IMR-90 (cell line): Measurements from ENCODE around the gene SH2D4B. TPM values are rescaled to one million over a fixed set of nuclear protein-coding genes. Genes with fewer than 3 reads are reported as not detected.

Experiments used
- ATAC-seq: fragments of 200-7000 bp; cut with Tn5 transposase; 2 replicates; pipeline ENCODE4 v1.9.1; 2020; ENCODE audit warnings: low read depth, mild to moderate bottlenecking, moderate library complexity
- BruUV-seq: library from RNA; stranded (reverse); fragments of 400-500 nt; replicated peaks from 2 replicates; lab custom pipeline; 2021; lab: Mats Ljungman, UMichigan
- CTCF ChIA-PET: fragments of 300-600 bp; formaldehyde crosslinking; extraction: SDS; loops from one replicate; lab custom pipeline; 2021; ENCODE audit warnings: antibody characterized with exemption; lab: Yijun Ruan, JAX
- POLR2A ChIA-PET: fragments of 300-600 bp; sonication (Branson Sonifier 250); formaldehyde crosslinking; loops from one replicate; lab custom pipeline; 2022; ENCODE audit warnings: antibody characterized with exemption; ENCODE audit not compliant: unreplicated experiment; lab: Charles Lee
- DNase-seq: peaks from one replicate; pipeline ENCODE4 v3.0.0; 2013
- H2AFZ ChIP-seq: replicated peaks from 2 replicates; pipeline ENCODE3; 2013; ENCODE audit warnings: low read length, mild to moderate bottlenecking; ENCODE audit not compliant: poor library complexity
- H2AK5ac ChIP-seq: 2 replicates; pipeline ENCODE4 v1.6.1; 2013; ENCODE audit warnings: low read depth, low read length, inconsistent platforms
- H2AK9ac ChIP-seq: replicated peaks from 2 replicates; pipeline ENCODE3; 2013; ENCODE audit warnings: mild to moderate bottlenecking, low read depth, low read length, moderate library complexity; ENCODE audit not compliant: poor library complexity
- H2BK120ac ChIP-seq: 2 replicates; pipeline ENCODE4 v1.6.1; 2013; ENCODE audit warnings: low read depth, low read length, inconsistent platforms
- H2BK15ac ChIP-seq: 3 replicates; pipeline ENCODE4 v1.6.1; 2013; ENCODE audit warnings: low read depth, low read length, inconsistent platforms
- H2BK20ac ChIP-seq: 2 replicates; pipeline ENCODE4 v1.6.1; 2013; ENCODE audit warnings: low read depth, mild to moderate bottlenecking, inconsistent platforms, low read length, moderate library complexity
- H2BK5ac ChIP-seq: 2 replicates; pipeline ENCODE4 v1.6.1; 2013; ENCODE audit warnings: mild to moderate bottlenecking, low read depth, low read length, inconsistent platforms; ENCODE audit not compliant: poor library complexity, severe bottlenecking
- H3K14ac ChIP-seq: replicated peaks from 2 replicates; pipeline ENCODE4 v1.6.1; 2013; ENCODE audit warnings: low read depth, low read length, inconsistent platforms
- H3K18ac ChIP-seq: 2 replicates; pipeline ENCODE4 v1.6.1; 2013; ENCODE audit warnings: low read depth, low read length, control low read depth
- H3K23ac ChIP-seq: 2 replicates; pipeline ENCODE4 v1.6.1; 2013; ENCODE audit warnings: low read depth, low read length, inconsistent platforms
- H3K27ac ChIP-seq: 2 replicates; pipeline ENCODE4 v1.5.1; 2013; ENCODE audit warnings: mild to moderate bottlenecking, control low read depth, low read length; ENCODE audit not compliant: insufficient read depth
- H3K27me3 ChIP-seq: 2 replicates; pipeline ENCODE4 v1.6.1; 2013; ENCODE audit warnings: low read length; ENCODE audit not compliant: control insufficient read depth, insufficient read depth
- H3K36me3 ChIP-seq: 2 replicates; pipeline ENCODE4 v1.6.1; 2013; ENCODE audit warnings: low read length, mixed read lengths; ENCODE audit not compliant: control insufficient read depth, insufficient read depth
- H3K4ac ChIP-seq: 2 replicates; pipeline ENCODE4 v1.6.1; 2013; ENCODE audit warnings: low read depth, low read length, inconsistent platforms
- H3K4me1 ChIP-seq: 2 replicates; pipeline ENCODE4 v1.6.1; 2013; ENCODE audit warnings: low read length, mixed read lengths; ENCODE audit not compliant: control insufficient read depth, insufficient read depth
- H3K4me2 ChIP-seq: 2 replicates; pipeline ENCODE4 v1.6.1; 2013; ENCODE audit warnings: low read depth, mild to moderate bottlenecking, control low read depth, low read length, moderate library complexity
- H3K4me3 ChIP-seq: 2 replicates; pipeline ENCODE4 v1.5.1; 2013; ENCODE audit warnings: low read depth, mild to moderate bottlenecking, control low read depth, low read length, moderate library complexity; ENCODE audit not compliant: insufficient read depth
- H3K56ac ChIP-seq: 2 replicates; pipeline ENCODE4 v1.6.1; 2013; ENCODE audit warnings: low read length, inconsistent platforms; ENCODE audit not compliant: insufficient read depth; ENCODE audit errors: extremely low read depth
- H3K79me1 ChIP-seq, 2 experiments: 2 replicates each; pipeline ENCODE4 v1.6.1; 2013; ENCODE audit warnings: low read length in 2 of 2, inconsistent platforms in 1 of 2, low read depth in 1 of 2
- H3K9ac ChIP-seq: 2 replicates; pipeline ENCODE4 v1.6.1; 2013; ENCODE audit warnings: low read depth, low read length, control low read depth
- H3K9me1 ChIP-seq: 2 replicates; pipeline ENCODE4 v1.6.1; 2013; ENCODE audit warnings: low read length, inconsistent platforms; ENCODE audit not compliant: insufficient read depth
- H3K9me3 ChIP-seq: 2 replicates; pipeline ENCODE4 v1.6.1; 2013; ENCODE audit warnings: low read length; ENCODE audit not compliant: control insufficient read depth, insufficient read depth
- H4K20me1 ChIP-seq: 2 replicates; pipeline ENCODE4 v1.6.1; 2013; ENCODE audit warnings: low read length, inconsistent platforms; ENCODE audit not compliant: insufficient read depth
- H4K5ac ChIP-seq: 2 replicates; pipeline ENCODE4 v1.6.1; 2013; ENCODE audit warnings: mild to moderate bottlenecking, low read depth, low read length, control low read depth
- H4K8ac ChIP-seq, 2 experiments: 2 replicates each; pipeline ENCODE4 v1.6.1; 2013; ENCODE audit warnings: low read depth in 2 of 2, low read length in 2 of 2, control low read depth in 1 of 2, inconsistent platforms in 1 of 2
- H4K91ac ChIP-seq: 2 replicates; pipeline ENCODE4 v1.6.1; 2013; ENCODE audit warnings: low read depth, low read length, inconsistent platforms; ENCODE audit not compliant: insufficient read depth
- CEBPB ChIP-seq: IDR thresholded peaks from 2 replicates; pipeline ENCODE4 v1.6.1; 2012; ENCODE audit warnings: low read depth, low read length, improper control_type of control experiment
- CHD1 ChIP-seq: IDR thresholded peaks from 2 replicates; pipeline ENCODE4 v1.6.1; 2012; ENCODE audit warnings: low read depth, low read length, improper control_type of control experiment
- CTCF ChIP-seq: conservative IDR thresholded peaks from 2 replicates; pipeline ENCODE4 v1.5.1; 2012; ENCODE audit warnings: mild to moderate bottlenecking, low read depth, low read length, improper control_type of control experiment
- MAFK ChIP-seq: IDR thresholded peaks from 2 replicates; pipeline ENCODE4 v1.6.1; 2012; ENCODE audit warnings: low read depth, low read length, improper control_type of control experiment
- MAZ ChIP-seq: IDR thresholded peaks from 2 replicates; pipeline ENCODE4 v1.6.1; 2012; ENCODE audit warnings: low read depth, mild to moderate bottlenecking, low read length, improper control_type of control experiment, moderate library complexity, borderline replicate concordance
- MXI1 ChIP-seq: IDR thresholded peaks from 2 replicates; pipeline ENCODE4 v1.6.1; 2012; ENCODE audit warnings: low read depth, mild to moderate bottlenecking, low read length, moderate library complexity, borderline replicate concordance
- NFE2L2 ChIP-seq: fragments of 150-350 bp; IDR thresholded peaks from 2 replicates; pipeline ENCODE4 v1.6.1; 2016; ENCODE audit warnings: low read depth, mild to moderate bottlenecking, low read length
- POLR2A ChIP-seq: IDR thresholded peaks from 2 replicates; pipeline ENCODE4 v1.6.1; 2012; ENCODE audit warnings: mild to moderate bottlenecking, low read depth, low read length
- RAD21 ChIP-seq: IDR thresholded peaks from 2 replicates; pipeline ENCODE4 v1.6.1; 2012; ENCODE audit warnings: low read length, improper control_type of control experiment
- RCOR1 ChIP-seq: IDR thresholded peaks from 2 replicates; pipeline ENCODE4 v1.6.1; 2012; ENCODE audit warnings: mild to moderate bottlenecking, low read length, improper control_type of control experiment; ENCODE audit not compliant: insufficient replicate concordance
- SMC3 ChIP-seq: fragments of 150-350 bp; IDR thresholded peaks from 2 replicates; pipeline ENCODE4 v1.6.1; 2016; ENCODE audit warnings: low read depth, mild to moderate bottlenecking, antibody characterized with exemption, low read length, moderate library complexity
- dilution Hi-C: fragments of 300-500 bp; cut with HindIII; formaldehyde crosslinking; loops from one replicate; pipeline ENCODE4 v1.14.3; 2018; ENCODE audit warnings: low sequenced_read_pairs; ENCODE audit not compliant: unreplicated experiment
- in situ Hi-C: fragments of 300-500 bp; cut with MboI; formaldehyde crosslinking; loops from 3 replicates; pipeline ENCODE4 v1.14.3; 2019; ENCODE audit warnings: low sequenced_read_pairs, inconsistent platforms, mixed read lengths
- intact Hi-C: fragments of 100-400 bp; cut with micrococcal nuclease; formaldehyde crosslinking; loops from 2 replicates; pipeline ENCODE4 v1.10.0; 2022
- polyA plus RNA-seq, 3 experiments: library from polyadenylated mRNA; depleted of rRNA; stranded (reverse); fragments of >200 nt; gene quantifications; 2 replicates each; pipeline ENCODE4 v1.2.3, GENCODE V29; 2012; ENCODE audit warnings: low replicate concordance in 1 of 3
- total RNA-seq: library from RNA; depleted of rRNA; stranded (reverse); fragments of >200 nt; gene quantifications from 2 replicates; pipeline ENCODE4 v1.2.3, GENCODE V29; 2012
- TF ChIP-seq, protein P1 (sequence below): fragments of 150-350 bp; IDR thresholded peaks from 2 replicates; pipeline ENCODE4 v1.6.1; 2017; ENCODE audit warnings: mild to moderate bottlenecking, antibody characterized with exemption, low read length, low read depth
- TF ChIP-seq, protein P2 (sequence below): fragments of 150-350 bp; IDR thresholded peaks from 2 replicates; pipeline ENCODE4 v1.6.1; 2016; ENCODE audit warnings: low read depth, mild to moderate bottlenecking, low read length, moderate library complexity, borderline replicate concordance

Gene SH2D4B
- total and polyA plus RNA-seq, 2 of the 4 experiments (the other 2 are of a cell fraction) = not detected

GRCh38 chr10:80646366-80646765 lies 108.7 kb downstream of the SH2D4B start:
- BruUV-seq = no TSS peak
- no peaks in the 10 kb centered on the region for H4K20me1 ChIP-seq
- no peaks in the 10 kb centered on the region for H3K9me1 ChIP-seq
- in situ Hi-C loops = no loop called here
- CTCF ChIA-PET = interaction anchor here (1.0 kb wide), 1 partner anchor 10 kb away, joined by 3 read pairs; no protein-coding TSS in a partner anchor
- no peak overlapping the region for H3K23ac ChIP-seq
- POLR2A ChIA-PET = no interaction called here
- H3K9me3 ChIP-seq = no peaks in the 10 kb centered on the region
- intact Hi-C loops = no loop called here
- H2BK120ac ChIP-seq = no peak overlapping the region
- H2BK20ac ChIP-seq = no peak overlapping the region
- TF ChIP-seq RAD21 (no peak), POLR2A (no peak), MAZ (no peak), NFE2L2 (no peak), CTCF (no peak), MAFK (no peak), MXI1 (no peak), CEBPB (no peak), SMC3 (no peak), CHD1 (no peak), RCOR1 (no peak)
- TF ChIP-seq, protein P1, sequence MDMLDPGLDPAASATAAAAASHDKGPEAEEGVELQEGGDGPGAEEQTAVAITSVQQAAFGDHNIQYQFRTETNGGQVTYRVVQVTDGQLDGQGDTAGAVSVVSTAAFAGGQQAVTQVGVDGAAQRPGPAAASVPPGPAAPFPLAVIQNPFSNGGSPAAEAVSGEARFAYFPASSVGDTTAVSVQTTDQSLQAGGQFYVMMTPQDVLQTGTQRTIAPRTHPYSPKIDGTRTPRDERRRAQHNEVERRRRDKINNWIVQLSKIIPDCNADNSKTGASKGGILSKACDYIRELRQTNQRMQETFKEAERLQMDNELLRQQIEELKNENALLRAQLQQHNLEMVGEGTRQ = no peak
- TF ChIP-seq, protein P2, sequence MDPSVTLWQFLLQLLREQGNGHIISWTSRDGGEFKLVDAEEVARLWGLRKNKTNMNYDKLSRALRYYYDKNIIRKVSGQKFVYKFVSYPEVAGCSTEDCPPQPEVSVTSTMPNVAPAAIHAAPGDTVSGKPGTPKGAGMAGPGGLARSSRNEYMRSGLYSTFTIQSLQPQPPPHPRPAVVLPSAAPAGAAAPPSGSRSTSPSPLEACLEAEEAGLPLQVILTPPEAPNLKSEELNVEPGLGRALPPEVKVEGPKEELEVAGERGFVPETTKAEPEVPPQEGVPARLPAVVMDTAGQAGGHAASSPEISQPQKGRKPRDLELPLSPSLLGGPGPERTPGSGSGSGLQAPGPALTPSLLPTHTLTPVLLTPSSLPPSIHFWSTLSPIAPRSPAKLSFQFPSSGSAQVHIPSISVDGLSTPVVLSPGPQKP = no peak
- H3K36me3 ChIP-seq = no peaks in the 10 kb centered on the region
- dilution Hi-C loops = no loop called here
- H3K14ac ChIP-seq = no peak overlapping the region
- H4K91ac ChIP-seq = no peak overlapping the region
- H3K18ac ChIP-seq = no peak overlapping the region
- H2AFZ ChIP-seq = no peak overlapping the region
- H3K27me3 ChIP-seq = no peaks in the 10 kb centered on the region
- H3K4me2 ChIP-seq = no peak overlapping the region
- no peak overlapping the region for H3K4ac ChIP-seq
- H4K8ac ChIP-seq = no peak overlapping the region
- H3K4me1 ChIP-seq = no peaks in the 10 kb centered on the region
- H3K56ac ChIP-seq = no peak overlapping the region
- H3K27ac ChIP-seq = no peak overlapping the region
- no peak overlapping the region for H2BK15ac ChIP-seq
- ATAC-seq (no peak), DNase-seq (no peak)
- H2AK5ac ChIP-seq = no peak overlapping the region
- H3K4me3 ChIP-seq = no peak overlapping the region
- no peak overlapping the region for H3K9ac ChIP-seq
- H2AK9ac ChIP-seq = no peak overlapping the region
- no peak overlapping the region for H2BK5ac ChIP-seq
- no peaks in the 10 kb centered on the region for H3K79me1 ChIP-seq
- no peak overlapping the region for H4K5ac ChIP-seq
